DOHH2 (cell line): ENCODE measurements around the gene TWIST1.

Source experiments
- EZH2phosphoT487 ChIP-seq: fragments of 200-600 bp; sonication (generic); IDR thresholded peaks from 2 replicates; pipeline ENCODE4 v1.6.1; 2017; ENCODE audit warnings: borderline replicate concordance, mild to moderate bottlenecking, antibody characterized with exemption, low read length, moderate library complexity, mixed read lengths
- TF ChIP-seq, protein P1 (sequence below): fragments of 200-600 bp; sonication (generic); IDR thresholded peaks from one replicate; pipeline ENCODE4 v1.5.1; 2014; ENCODE audit warnings: antibody characterized with exemption, mild to moderate bottlenecking, low read depth, low read length; ENCODE audit not compliant: poor library complexity, severe bottlenecking

DNA sequence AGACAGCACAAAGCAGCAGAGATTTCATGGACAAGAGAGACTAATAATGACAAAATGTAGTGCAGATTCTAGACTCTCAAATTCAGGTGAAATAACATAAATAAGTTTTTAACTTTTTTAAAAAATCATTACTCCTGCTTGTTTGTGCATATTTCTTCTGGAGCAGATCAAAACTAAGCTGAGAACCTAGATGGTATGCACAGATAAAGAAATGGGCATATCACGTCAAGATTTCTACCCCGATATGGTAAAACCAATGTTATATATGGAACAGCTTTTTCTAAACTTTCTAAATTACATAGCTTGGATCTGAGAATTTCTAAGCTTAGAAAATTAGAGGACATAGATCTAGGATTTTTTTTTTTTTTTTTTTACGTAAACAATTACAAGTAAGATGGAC is 18.2 kb downstream of the TWIST1 start:
- TF ChIP-seq, protein P1, sequence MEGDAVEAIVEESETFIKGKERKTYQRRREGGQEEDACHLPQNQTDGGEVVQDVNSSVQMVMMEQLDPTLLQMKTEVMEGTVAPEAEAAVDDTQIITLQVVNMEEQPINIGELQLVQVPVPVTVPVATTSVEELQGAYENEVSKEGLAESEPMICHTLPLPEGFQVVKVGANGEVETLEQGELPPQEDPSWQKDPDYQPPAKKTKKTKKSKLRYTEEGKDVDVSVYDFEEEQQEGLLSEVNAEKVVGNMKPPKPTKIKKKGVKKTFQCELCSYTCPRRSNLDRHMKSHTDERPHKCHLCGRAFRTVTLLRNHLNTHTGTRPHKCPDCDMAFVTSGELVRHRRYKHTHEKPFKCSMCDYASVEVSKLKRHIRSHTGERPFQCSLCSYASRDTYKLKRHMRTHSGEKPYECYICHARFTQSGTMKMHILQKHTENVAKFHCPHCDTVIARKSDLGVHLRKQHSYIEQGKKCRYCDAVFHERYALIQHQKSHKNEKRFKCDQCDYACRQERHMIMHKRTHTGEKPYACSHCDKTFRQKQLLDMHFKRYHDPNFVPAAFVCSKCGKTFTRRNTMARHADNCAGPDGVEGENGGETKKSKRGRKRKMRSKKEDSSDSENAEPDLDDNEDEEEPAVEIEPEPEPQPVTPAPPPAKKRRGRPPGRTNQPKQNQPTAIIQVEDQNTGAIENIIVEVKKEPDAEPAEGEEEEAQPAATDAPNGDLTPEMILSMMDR: no peak
- TF ChIP-seq EZH2phosphoT487: no peak
